Thoracic aorta (tissue), 2 donors: ENCODE results near the gene B3GALNT2. TPM values are rescaled to one million over a fixed set of nuclear protein-coding genes. Genes with fewer than 3 reads are reported as not detected.

Experiments
- ATAC-seq: fragments of 150-250 bp; one replicate; pipeline ENCODE4 v1.8.0; 2017; ENCODE audit warnings: low read depth; ENCODE audit not compliant: insufficient number of reproducible peaks, low FRiP score
- DNase-seq: peaks from one replicate; pipeline ENCODE4 v3.0.0-alpha.2; 2020; ENCODE audit warnings: low spot score
- H3K27ac ChIP-seq, 2 donors: fragments of 200-600 bp; sonication (generic); 1 replicate in 1 of 2; 2 replicates in 1 of 2; pipeline ENCODE4 v1.5.1; 2016; ENCODE audit warnings: mild to moderate bottlenecking in 2 of 2, moderate library complexity in 2 of 2
- H3K27me3 ChIP-seq: fragments of 200-600 bp; sonication (generic); replicated peaks from 2 replicates; pipeline ENCODE4 v1.6.0; 2016; ENCODE audit warnings: mild to moderate bottlenecking; ENCODE audit not compliant: insufficient read depth
- H3K36me3 ChIP-seq: fragments of 200-600 bp; sonication (generic); one replicate; pipeline ENCODE4 v1.5.1; 2016
- H3K4me1 ChIP-seq, 2 donors: fragments of 200-600 bp; sonication (generic); 1 replicate in 1 of 2; 2 replicates in 1 of 2; pipeline versions ENCODE4 v1.5.1 to v1.6.0; 2016; ENCODE audit warnings: low read depth in 2 of 2, mild to moderate bottlenecking in 1 of 2; ENCODE audit not compliant: control insufficient read depth in 1 of 2
- H3K4me3 ChIP-seq: fragments of 200-600 bp; sonication (generic); 2 replicates; pipeline ENCODE4 v1.5.1; 2016; ENCODE audit warnings: mild to moderate bottlenecking
- H3K9me3 ChIP-seq: fragments of 200-600 bp; sonication (generic); 2 replicates; pipeline ENCODE4 v1.5.1; 2016
- total RNA-seq, 2 donors: library from RNA; depleted of rRNA; stranded (reverse); fragments of >200 nt; gene quantifications; one replicate each; pipeline versions ENCODE4 v1.1.0 to v1.2.3, GENCODE V29; 2016
- TF ChIP-seq, protein P1 (sequence below): fragments of 200-600 bp; sonication (generic); IDR thresholded peaks from one replicate; pipeline ENCODE4 v1.5.1; 2019; ENCODE audit warnings: antibody characterized with exemption

The B3GALNT2 gene
- total RNA-seq, 2 donors from 2014 or later: 50.5 to 50.7 TPM

DNA sequence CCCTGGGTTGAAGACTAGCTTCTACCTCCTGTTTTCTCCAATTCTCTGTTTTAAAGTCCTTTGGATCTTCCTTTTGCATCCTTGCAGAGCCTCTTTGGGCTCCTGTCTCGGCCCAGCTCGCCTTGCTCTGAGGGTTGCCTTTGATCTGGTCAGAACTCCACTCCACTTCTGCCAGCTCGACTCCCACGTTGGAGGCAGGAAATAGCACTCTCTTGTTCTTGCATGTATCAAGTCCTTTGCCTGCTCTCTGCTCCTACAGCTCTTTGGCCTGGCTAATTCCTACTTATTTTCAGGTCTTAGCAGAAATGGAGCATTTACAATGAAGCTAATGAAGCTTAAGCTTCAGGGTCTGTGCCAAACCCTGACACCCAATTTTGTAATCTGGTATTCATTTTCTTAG lies 21.1 kb upstream of the B3GALNT2 start:
- Histone ChIP-seq H3K27ac (no peak overlapping the region), H3K9me3 (no peaks in the 10 kb centered on the region), H3K27me3 (no peaks in the 10 kb centered on the region), H3K36me3 (no peaks in the 10 kb centered on the region), H3K4me3 (no peak overlapping the region), H3K4me1 (no peaks in the 10 kb centered on the region)
- ATAC-seq (no peak), DNase-seq (no peak)
- TF ChIP-seq, protein P1, sequence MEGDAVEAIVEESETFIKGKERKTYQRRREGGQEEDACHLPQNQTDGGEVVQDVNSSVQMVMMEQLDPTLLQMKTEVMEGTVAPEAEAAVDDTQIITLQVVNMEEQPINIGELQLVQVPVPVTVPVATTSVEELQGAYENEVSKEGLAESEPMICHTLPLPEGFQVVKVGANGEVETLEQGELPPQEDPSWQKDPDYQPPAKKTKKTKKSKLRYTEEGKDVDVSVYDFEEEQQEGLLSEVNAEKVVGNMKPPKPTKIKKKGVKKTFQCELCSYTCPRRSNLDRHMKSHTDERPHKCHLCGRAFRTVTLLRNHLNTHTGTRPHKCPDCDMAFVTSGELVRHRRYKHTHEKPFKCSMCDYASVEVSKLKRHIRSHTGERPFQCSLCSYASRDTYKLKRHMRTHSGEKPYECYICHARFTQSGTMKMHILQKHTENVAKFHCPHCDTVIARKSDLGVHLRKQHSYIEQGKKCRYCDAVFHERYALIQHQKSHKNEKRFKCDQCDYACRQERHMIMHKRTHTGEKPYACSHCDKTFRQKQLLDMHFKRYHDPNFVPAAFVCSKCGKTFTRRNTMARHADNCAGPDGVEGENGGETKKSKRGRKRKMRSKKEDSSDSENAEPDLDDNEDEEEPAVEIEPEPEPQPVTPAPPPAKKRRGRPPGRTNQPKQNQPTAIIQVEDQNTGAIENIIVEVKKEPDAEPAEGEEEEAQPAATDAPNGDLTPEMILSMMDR: no peak

DNA sequence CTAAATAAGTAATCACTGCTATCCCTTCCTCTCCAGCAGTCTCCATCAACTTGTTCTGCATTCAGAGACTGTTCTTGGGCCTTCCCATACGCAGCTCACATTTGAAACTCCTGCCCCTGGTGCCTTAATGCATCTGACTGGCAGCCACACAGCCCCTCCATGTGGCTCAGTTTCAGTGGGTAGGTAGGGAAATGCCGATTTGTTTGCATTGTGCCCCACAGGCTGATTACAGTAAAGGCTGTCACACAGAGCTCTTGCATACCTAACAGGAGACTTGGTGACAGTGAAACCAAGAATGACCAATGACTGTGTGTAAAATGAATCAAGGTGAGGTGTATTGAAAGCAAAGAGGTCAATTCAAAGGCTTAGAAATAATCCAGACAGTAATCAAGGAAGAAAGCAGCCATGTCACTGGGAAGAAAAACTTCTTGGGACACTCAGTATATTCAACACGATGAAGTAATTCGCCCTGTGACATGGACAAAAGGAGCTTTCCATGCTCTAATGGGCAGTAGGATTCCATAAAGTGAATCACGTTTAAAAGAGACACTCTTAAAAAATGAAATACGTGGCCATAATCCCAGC lies 12.7 kb upstream of the B3GALNT2 start:
- TF ChIP-seq, protein P1: no peak
- Histone ChIP-seq H3K27me3 (no peaks in the 10 kb centered on the region), H3K27ac (no peak overlapping the region), H3K4me1 (no peaks in the 10 kb centered on the region), H3K36me3 (no peaks in the 10 kb centered on the region), H3K9me3 (no peaks in the 10 kb centered on the region), H3K4me3 (no peak overlapping the region)
- ATAC-seq (no peak), DNase-seq (no peak)

DNA sequence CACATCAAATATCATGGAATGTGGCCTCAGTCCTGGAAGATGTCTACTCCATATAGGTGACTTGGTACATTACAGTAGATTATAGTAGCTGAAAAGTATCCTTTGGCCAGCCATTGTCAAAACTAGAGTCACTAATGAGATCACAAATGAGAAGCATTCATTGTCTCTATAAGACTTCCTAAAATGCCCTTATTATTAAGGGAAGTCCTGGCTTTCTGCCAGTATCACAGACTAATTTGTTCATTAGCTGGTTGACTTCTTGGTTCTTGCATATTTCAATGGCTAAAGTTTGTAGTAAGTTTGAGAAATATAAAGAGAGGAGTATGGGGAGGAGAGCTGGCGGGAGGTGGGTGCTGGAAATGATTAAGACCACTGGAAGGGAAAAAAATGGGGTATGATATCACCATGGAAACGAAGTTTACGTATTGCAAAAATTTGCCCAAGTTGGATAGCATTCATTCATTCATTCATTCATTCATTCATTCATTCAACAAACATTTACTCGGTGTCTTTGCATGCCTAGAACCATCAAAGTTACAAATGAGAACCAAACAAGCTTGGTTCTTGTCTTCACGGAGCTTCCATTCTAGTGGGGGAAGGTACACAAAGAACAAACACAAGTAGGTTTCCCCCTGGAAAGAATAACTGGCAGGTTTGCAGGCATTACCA lies 11.7 kb upstream of the B3GALNT2 start:
- Histone ChIP-seq H3K4me1 (no peaks in the 10 kb centered on the region), H3K27ac (no peak overlapping the region), H3K4me3 (no peak overlapping the region), H3K36me3 (no peaks in the 10 kb centered on the region), H3K27me3 (no peaks in the 10 kb centered on the region), H3K9me3 (no peaks in the 10 kb centered on the region)
- ATAC-seq: no peak
- DNase-seq: no peak
- TF ChIP-seq, protein P1: no peak

DNA sequence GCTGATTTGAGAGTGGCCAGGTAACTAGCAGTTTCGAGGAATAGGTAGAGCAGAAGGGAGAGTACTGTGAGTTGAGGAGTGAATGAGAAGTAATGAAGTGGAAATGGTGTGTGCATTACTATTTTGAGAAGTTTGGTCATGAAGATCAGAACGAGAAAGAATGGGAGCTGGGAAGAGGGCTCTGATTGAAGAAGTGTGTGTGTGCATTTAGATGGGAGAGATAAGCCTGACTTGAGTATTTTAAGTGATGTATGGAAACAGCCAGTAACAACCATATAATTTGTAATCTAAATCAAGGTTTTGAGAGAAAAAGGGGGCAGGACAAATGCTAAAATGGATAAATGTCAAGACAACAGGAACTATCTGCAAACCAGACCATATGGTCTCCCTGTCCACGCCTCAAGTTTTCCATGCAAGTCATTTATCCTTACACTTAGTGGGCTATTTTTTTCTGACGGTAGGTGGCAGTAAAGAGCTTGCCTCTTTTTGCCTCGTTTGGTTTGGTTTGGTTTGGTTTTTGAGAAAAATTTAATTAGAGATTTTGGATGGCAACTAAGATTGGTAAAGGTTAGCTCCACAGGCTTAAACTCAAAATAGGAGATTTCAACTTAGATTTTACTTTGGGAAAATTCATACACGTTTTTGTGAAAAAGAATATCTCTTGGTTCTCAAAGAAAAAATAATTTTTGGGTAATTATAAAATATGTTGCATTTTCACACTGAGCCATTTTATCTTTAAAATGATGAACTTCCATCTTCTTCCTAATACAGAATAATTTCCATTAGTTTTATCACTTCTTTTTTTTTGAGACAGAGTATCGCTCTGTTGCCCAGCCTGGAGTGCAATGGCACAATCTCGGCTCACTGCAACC lies 9.5 kb upstream of the B3GALNT2 start:
- no peak for ATAC-seq
- no peak for DNase-seq

More for the DNA sequence above, 9.5 kb upstream of the B3GALNT2 start:
- no peaks in the 10 kb centered on the region for H3K36me3 ChIP-seq
- TF ChIP-seq, protein P1: peak; percentile 81
- H3K27ac ChIP-seq: no peak overlapping the region
- H3K27me3 ChIP-seq: no peaks in the 10 kb centered on the region
- H3K4me3 ChIP-seq: no peak overlapping the region
- H3K4me1 ChIP-seq: no peaks in the 10 kb centered on the region
- H3K9me3 ChIP-seq: no peaks in the 10 kb centered on the region
